HL-60 (cell line): Measurements from ENCODE around the gene CCDC88C.
A peak's percentile ranks its signal among the peaks of the same experiment; 100 is the strongest.

ENCODE experiments used
- DNase-seq, 2 experiments: peaks; one replicate each; pipeline ENCODE4 v3.0.0-alpha.2; 2010 to 2020; ENCODE audit warnings: low read depth in 1 of 2, low spot score in 1 of 2
- H3K27ac ChIP-seq: fragments of 250-450 bp; sonication (Bioruptor Pico); replicated peaks from 2 replicates; pipeline ENCODE4 v1.5.1; 2020; ENCODE audit warnings: mild to moderate bottlenecking, moderate library complexity
- H3K27me3 ChIP-seq: fragments of 250-450 bp; sonication (Bioruptor Pico); 2 replicates; pipeline ENCODE4 v1.5.1; 2021; ENCODE audit warnings: mild to moderate bottlenecking, moderate library complexity; ENCODE audit not compliant: insufficient read depth, poor library complexity, severe bottlenecking
- H3K4me3 ChIP-seq: replicated peaks from 2 replicates; pipeline ENCODE4 v1.5.1; 2011; ENCODE audit warnings: mild to moderate bottlenecking, control low read depth, low read length; ENCODE audit not compliant: insufficient read depth
- GABPA ChIP-seq: IDR thresholded peaks from 2 replicates; pipeline ENCODE4 v1.6.1; 2012; ENCODE audit warnings: low read depth
- POLR2AphosphoS5 ChIP-seq: IDR thresholded peaks from 2 replicates; pipeline ENCODE4 v1.6.1; 2012; ENCODE audit warnings: low read depth
- SPI1 ChIP-seq: IDR thresholded peaks from 2 replicates; pipeline ENCODE4 v1.6.1; 2012; ENCODE audit warnings: low read depth, mild to moderate bottlenecking, borderline replicate concordance
- TF ChIP-seq, protein P1 (sequence below): IDR thresholded peaks from one replicate; pipeline ENCODE4 v1.5.1; 2011; ENCODE audit warnings: low read length, control low read depth, inconsistent platforms; ENCODE audit not compliant: insufficient read depth
- TF ChIP-seq, protein P2 (sequence below): IDR thresholded peaks from 2 replicates; pipeline ENCODE4 v1.6.1; 2012; ENCODE audit warnings: low read depth; ENCODE audit not compliant: insufficient replicate concordance

The CCDC88C gene

DNA sequence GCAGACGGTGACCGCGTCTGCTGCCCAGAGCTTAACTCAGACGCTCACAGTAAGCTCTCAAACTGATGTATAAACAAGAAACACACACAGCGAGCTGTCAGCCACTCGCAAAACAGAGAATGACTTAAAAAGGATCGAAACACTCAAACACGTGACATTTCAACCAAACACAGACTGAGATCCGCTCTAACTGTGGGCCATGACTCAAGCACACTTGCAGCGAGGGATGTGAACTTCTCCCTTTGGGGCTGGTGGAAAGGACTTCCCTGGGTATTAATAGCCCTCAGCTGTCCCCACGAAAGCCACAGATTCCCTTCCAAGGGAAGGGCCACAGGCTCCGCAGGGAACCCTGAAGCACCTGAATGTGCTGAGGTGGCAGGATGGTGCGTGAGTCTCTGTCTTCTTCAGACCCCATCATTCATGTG is 29.1 kb downstream of the CCDC88C start:
- TF ChIP-seq SPI1 (no peak), POLR2AphosphoS5 (no peak), GABPA (no peak)
- TF ChIP-seq, protein P1, sequence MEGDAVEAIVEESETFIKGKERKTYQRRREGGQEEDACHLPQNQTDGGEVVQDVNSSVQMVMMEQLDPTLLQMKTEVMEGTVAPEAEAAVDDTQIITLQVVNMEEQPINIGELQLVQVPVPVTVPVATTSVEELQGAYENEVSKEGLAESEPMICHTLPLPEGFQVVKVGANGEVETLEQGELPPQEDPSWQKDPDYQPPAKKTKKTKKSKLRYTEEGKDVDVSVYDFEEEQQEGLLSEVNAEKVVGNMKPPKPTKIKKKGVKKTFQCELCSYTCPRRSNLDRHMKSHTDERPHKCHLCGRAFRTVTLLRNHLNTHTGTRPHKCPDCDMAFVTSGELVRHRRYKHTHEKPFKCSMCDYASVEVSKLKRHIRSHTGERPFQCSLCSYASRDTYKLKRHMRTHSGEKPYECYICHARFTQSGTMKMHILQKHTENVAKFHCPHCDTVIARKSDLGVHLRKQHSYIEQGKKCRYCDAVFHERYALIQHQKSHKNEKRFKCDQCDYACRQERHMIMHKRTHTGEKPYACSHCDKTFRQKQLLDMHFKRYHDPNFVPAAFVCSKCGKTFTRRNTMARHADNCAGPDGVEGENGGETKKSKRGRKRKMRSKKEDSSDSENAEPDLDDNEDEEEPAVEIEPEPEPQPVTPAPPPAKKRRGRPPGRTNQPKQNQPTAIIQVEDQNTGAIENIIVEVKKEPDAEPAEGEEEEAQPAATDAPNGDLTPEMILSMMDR = no peak
- TF ChIP-seq, protein P2, sequence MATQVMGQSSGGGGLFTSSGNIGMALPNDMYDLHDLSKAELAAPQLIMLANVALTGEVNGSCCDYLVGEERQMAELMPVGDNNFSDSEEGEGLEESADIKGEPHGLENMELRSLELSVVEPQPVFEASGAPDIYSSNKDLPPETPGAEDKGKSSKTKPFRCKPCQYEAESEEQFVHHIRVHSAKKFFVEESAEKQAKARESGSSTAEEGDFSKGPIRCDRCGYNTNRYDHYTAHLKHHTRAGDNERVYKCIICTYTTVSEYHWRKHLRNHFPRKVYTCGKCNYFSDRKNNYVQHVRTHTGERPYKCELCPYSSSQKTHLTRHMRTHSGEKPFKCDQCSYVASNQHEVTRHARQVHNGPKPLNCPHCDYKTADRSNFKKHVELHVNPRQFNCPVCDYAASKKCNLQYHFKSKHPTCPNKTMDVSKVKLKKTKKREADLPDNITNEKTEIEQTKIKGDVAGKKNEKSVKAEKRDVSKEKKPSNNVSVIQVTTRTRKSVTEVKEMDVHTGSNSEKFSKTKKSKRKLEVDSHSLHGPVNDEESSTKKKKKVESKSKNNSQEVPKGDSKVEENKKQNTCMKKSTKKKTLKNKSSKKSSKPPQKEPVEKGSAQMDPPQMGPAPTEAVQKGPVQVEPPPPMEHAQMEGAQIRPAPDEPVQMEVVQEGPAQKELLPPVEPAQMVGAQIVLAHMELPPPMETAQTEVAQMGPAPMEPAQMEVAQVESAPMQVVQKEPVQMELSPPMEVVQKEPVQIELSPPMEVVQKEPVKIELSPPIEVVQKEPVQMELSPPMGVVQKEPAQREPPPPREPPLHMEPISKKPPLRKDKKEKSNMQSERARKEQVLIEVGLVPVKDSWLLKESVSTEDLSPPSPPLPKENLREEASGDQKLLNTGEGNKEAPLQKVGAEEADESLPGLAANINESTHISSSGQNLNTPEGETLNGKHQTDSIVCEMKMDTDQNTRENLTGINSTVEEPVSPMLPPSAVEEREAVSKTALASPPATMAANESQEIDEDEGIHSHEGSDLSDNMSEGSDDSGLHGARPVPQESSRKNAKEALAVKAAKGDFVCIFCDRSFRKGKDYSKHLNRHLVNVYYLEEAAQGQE = no peak
- H3K27ac ChIP-seq = no peak overlapping the region
- no peak overlapping the region for H3K4me3 ChIP-seq
- peak; percentile 52 to 66 for DNase-seq
- no peaks in the 10 kb centered on the region for H3K27me3 ChIP-seq

DNA sequence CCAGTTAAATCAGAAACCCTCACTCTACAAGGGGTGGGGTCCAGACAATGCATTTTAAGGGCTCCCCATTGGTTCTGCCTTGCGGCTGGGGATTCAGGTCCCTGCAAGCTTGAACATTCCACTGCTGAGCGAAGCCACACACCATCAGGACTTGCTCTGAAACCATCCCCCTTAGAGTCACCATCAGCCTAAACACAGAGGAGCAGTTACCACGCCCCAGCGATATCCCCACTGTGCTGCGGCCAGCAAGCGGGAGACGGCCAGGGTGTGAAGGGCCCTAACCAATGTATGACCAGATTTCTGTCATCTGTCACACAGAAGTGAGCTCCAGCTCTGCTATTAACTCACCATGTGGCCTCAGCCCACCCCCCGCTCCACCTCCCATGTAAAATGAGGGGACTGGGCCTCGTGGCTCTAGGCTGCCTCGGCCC is 29.7 kb downstream of the CCDC88C start:
- no peaks in the 10 kb centered on the region for H3K27me3 ChIP-seq
- H3K4me3 ChIP-seq = no peak overlapping the region
- DNase-seq = no peak
- TF ChIP-seq, protein P1 = no peak
- TF ChIP-seq GABPA (no peak), POLR2AphosphoS5 (no peak), SPI1 (no peak)
- TF ChIP-seq, protein P2 = no peak
- H3K27ac ChIP-seq = no peak overlapping the region

DNA sequence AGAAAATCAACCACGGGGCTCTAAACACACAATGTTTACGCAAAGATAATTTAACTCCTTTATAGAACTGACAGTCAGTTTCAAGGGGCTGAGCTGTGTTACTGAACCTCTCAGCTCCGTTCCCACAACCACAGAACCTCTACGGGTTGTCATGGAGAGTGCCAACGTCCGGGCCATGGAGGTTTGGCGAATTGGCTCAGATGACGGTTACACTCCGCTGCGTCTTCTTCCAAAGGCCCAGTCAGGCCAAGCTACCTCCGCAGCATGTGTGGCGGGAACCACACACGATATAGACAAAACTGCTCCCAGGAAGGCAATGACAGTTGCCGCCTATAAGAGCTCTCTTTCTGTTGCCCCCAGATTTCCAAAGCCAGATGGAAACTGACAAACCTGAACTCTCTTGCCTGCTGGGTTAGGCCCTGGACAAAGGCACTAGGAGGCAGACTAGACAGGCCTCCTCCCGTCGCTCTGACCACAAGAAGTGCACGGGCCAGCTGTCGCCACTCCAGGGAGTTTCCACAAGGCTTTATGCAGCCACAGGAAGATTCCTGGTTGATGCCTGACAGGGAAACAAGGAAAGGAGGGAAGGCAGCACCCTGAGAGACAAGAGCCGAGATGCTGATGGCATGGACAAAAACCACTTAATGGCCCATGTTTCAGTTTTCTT is 30.3 kb downstream of the CCDC88C start:
- no peaks in the 10 kb centered on the region for H3K27me3 ChIP-seq
- TF ChIP-seq GABPA (no peak), POLR2AphosphoS5 (no peak), SPI1 (no peak)
- TF ChIP-seq, protein P1 = no peak
- TF ChIP-seq, protein P2 = no peak
- H3K4me3 ChIP-seq = no peak overlapping the region
- no peak for DNase-seq
- H3K27ac ChIP-seq = no peak overlapping the region
